Breast epithelium (tissue), 3 donors: Measurements from ENCODE around the gene SCPEP1.

ENCODE experiments used
- CTCF ChIP-seq, 3 donors: fragments of 450-650 bp; IDR thresholded peaks; one replicate each; pipeline ENCODE4 v1.5.1; 2016 to 2017; ENCODE audit warnings: antibody characterized with exemption in 3 of 3, mild to moderate bottlenecking in 3 of 3, moderate library complexity in 3 of 3
- POLR2AphosphoS5 ChIP-seq, 3 donors: sonication (generic); formaldehyde crosslinking; IDR thresholded peaks; one replicate each; pipeline ENCODE4 v1.6.1; 2017; ENCODE audit warnings: antibody characterized with exemption in 3 of 3

DNA sequence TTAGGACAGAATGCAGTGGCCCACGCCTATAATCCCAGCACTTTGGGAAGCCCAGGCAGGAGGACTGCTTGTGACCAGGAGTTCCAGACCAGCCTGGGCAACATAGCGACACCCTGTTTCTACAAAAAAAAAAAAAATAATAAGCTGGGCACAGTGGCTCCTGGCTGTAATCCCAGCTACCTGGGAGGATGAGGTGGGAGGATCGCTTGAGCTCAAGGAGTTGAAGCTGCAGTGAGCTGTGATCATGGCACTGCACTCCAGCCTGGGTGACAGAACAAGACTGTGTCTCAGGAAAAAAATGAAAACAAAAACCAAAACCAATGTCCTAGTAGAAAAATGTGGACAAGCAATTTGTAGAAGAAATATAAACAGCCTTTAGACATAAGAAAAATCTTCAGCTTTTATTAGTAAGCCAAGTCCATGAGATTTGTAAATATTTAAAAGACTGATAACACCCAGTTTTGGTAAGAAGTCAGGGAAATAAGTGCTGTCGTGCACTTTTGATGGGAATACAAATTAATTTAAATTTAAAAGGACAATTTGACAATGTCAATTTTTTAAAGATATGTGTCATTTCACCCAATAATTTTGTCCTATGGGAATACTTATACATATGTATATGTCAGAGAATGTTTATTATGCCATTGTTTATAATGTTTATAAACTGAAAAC is 11.1 kb downstream of the SCPEP1 start:
- TF ChIP-seq CTCF (IDR thresholded peaks at IDR 0.05) (no peak), POLR2AphosphoS5 (IDR thresholded peaks at IDR 0.05) (no peak)
